WTC11 (cell line): ENCODE data around the gene GTPBP3. TPM values are rescaled to one million over a fixed set of nuclear protein-coding genes. Genes with fewer than 3 reads are reported as not detected.

Experiments
- ATAC-seq: fragments of 200-7000 bp; cut with Tn5 transposase; 2 replicates; pipeline ENCODE4 v1.10.0; 2021; ENCODE audit warnings: mild to moderate bottlenecking, moderate library complexity
- CTCF ChIA-PET: fragments of 300-600 bp; sonication (Branson Sonifier 250); formaldehyde crosslinking; loops from one replicate; lab custom pipeline; 2021; ENCODE audit warnings: antibody characterized with exemption; lab: Charles Lee
- POLR2A ChIA-PET: fragments of 350-600 bp; sonication (Branson Sonifier 250); formaldehyde crosslinking; loops from one replicate; lab custom pipeline; 2021; ENCODE audit warnings: antibody characterized with exemption; lab: Charles Lee
- DNase-seq: peaks from one replicate; pipeline ENCODE4 v3.0.0; 2021; ENCODE audit warnings: low spot score
- H3K27ac Mint-ChIP-seq: 2 replicates; pipeline ENCODE4 v1.8.0; 2021; ENCODE audit warnings: mixed read lengths
- H3K27me3 Mint-ChIP-seq: 2 replicates; pipeline ENCODE4 v1.8.0; 2021; ENCODE audit warnings: low read depth, mild to moderate bottlenecking, moderate library complexity, mixed read lengths
- H3K36me3 Mint-ChIP-seq: 2 replicates; pipeline ENCODE4 v1.8.0; 2021; ENCODE audit warnings: mixed read lengths
- H3K4me1 Mint-ChIP-seq: 2 replicates; pipeline ENCODE4 v1.8.0; 2022; ENCODE audit warnings: mixed read lengths
- H3K4me3 Mint-ChIP-seq: 2 replicates; pipeline ENCODE4 v1.8.0; 2021; ENCODE audit warnings: mild to moderate bottlenecking, moderate library complexity, mixed read lengths
- H3K9me3 Mint-ChIP-seq: 2 replicates; pipeline ENCODE4 v1.8.0; 2021; ENCODE audit warnings: mixed read lengths
- CREM ChIP-seq: sonication (generic); formaldehyde crosslinking; IDR thresholded peaks from 2 replicates; pipeline ENCODE4 v1.8.1; 2022; ENCODE audit warnings: mild to moderate bottlenecking, missing genetic modification reagents, moderate library complexity
- ETV6 ChIP-seq: sonication (generic); formaldehyde crosslinking; IDR thresholded peaks from 2 replicates; pipeline ENCODE4 v1.8.1; 2022; ENCODE audit warnings: mild to moderate bottlenecking, missing genetic modification reagents
- NR2C2 ChIP-seq: sonication (generic); formaldehyde crosslinking; IDR thresholded peaks from 2 replicates; pipeline ENCODE4 v1.8.0; 2022; ENCODE audit warnings: mild to moderate bottlenecking, missing genetic modification reagents
- TEAD4 ChIP-seq: sonication (generic); formaldehyde crosslinking; IDR thresholded peaks from 2 replicates; pipeline ENCODE4 v1.8.0; 2022; ENCODE audit warnings: mild to moderate bottlenecking, missing genetic modification reagents
- ZNF232 ChIP-seq: sonication (generic); formaldehyde crosslinking; IDR thresholded peaks from 2 replicates; pipeline ENCODE4 v1.8.0; 2022; ENCODE audit warnings: mild to moderate bottlenecking, missing genetic modification reagents
- ZNF423 ChIP-seq: fragments of 250-450 bp; sonication (Bioruptor Pico); IDR thresholded peaks from 2 replicates; pipeline ENCODE4 v2.1.2; 2022; ENCODE audit warnings: mild to moderate bottlenecking, moderate library complexity
- total RNA-seq: library from RNA; stranded (reverse); gene quantifications from 3 replicates; pipeline ENCODE4 v1.2.3, GENCODE V29; 2021
- TF ChIP-seq, protein P1 (sequence below): sonication (generic); formaldehyde crosslinking; IDR thresholded peaks from 2 replicates; pipeline ENCODE4 v1.8.1; 2023; ENCODE audit warnings: mild to moderate bottlenecking, missing genetic modification reagents, borderline replicate concordance
- TF ChIP-seq, protein P2 (sequence below): sonication (generic); formaldehyde crosslinking; IDR thresholded peaks from 2 replicates; pipeline ENCODE4 v1.8.0; 2022; ENCODE audit warnings: missing genetic modification reagents
- TF ChIP-seq, protein P3 (sequence below): fragments of 250-450 bp; sonication (Bioruptor Pico); IDR thresholded peaks from 2 replicates; pipeline ENCODE4 v1.9.0; 2021; ENCODE audit warnings: mild to moderate bottlenecking
- TF ChIP-seq, protein P4 (sequence below): fragments of 250-450 bp; sonication (Bioruptor Pico); IDR thresholded peaks from 2 replicates; pipeline ENCODE4 v1.9.0; 2021; ENCODE audit warnings: moderate library complexity, mild to moderate bottlenecking, inconsistent platforms, borderline replicate concordance
- TF ChIP-seq, protein P5 (sequence below): sonication (generic); formaldehyde crosslinking; conservative IDR thresholded peaks from 2 replicates; pipeline ENCODE4 v1.8.1; 2022; ENCODE audit warnings: mild to moderate bottlenecking, missing genetic modification reagents

The GTPBP3 gene
- total RNA-seq, 1 experiment from 2014 or later, result 93.0 TPM

DNA sequence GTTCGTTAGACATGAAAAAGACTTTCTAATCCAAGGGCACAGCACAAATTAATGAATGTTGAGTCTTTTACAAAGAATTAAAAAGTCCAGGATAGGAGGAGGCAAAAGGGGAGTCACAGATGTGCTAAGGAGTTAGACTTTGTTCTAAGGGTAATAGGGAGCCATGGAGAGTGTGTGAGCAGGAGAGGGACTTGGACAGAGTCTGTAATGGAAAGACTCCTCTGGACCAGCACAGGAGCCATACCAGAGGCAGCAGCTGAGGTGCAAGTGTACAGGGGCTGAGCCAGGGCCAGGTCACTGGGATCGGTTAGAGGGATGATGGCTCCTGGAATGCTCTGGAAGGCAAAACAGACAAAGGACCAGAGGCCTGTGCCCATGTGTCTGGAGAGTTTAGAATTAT lies 10.5 kb downstream of the GTPBP3 start (continued):
- TF ChIP-seq ZNF232 (no peak), NR2C2 (CRISPR knock-in tag) (no peak), TEAD4 (CRISPR knock-in tag) (no peak)

DNA sequence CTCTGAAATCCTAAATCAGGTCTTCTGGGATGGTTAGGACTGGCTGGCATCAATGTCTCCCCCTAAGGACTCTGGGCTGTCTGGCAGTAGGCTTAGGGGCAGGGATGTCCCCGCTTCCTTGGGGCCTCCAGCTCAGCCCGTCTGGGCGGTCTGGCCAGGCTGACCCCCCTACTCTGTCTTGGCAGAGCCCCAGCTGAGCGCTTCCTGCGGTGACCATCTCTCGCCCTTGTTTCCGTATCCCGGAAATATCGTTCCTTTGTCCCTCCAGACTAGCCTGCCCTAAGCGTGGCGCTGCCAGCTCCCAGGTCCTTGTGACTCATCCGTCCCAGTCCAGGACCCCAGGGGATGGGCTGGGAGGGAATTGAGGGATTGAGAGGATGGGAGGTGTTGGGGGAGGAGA lies 11.3 kb downstream of the GTPBP3 start:
- ChIA-PET POLR2A (interaction anchor here (0.6 to 0.9 kb wide), 3 partner anchors 9 to 87 kb away, joined by 3 read pairs; no protein-coding TSS in a partner anchor), CTCF (interaction anchor here (0.9 to 3.0 kb wide), 6 partner anchors 9 to 55 kb away, joined by 3 to 21 read pairs (median 7); partner anchors contain the start of gene ANO8)
- Mint-ChIP-seq H3K4me1 (peaks cover 23% of the 10 kb centered on the region), H3K4me3 (peak overlapping the region; percentile 45), H3K27me3 (peaks cover 3% of the 10 kb centered on the region; the same call in 1 of the 2 replicates), H3K27ac (no peak overlapping the region), H3K9me3 (no peaks in the 10 kb centered on the region), H3K36me3 (peaks cover 4% of the 10 kb centered on the region; the same call in 1 of the 2 replicates)
- DNase-seq (peak; percentile 54), ATAC-seq (peak; percentile 74)
- TF ChIP-seq ETV6 (CRISPR knock-in tag), result peak; percentile 75; the same call in 1 of the 2 replicates
- peak; percentile 61 for TF ChIP-seq ZNF423
- no peak for TF ChIP-seq CREM (CRISPR knock-in tag)
- TF ChIP-seq, protein P1, sequence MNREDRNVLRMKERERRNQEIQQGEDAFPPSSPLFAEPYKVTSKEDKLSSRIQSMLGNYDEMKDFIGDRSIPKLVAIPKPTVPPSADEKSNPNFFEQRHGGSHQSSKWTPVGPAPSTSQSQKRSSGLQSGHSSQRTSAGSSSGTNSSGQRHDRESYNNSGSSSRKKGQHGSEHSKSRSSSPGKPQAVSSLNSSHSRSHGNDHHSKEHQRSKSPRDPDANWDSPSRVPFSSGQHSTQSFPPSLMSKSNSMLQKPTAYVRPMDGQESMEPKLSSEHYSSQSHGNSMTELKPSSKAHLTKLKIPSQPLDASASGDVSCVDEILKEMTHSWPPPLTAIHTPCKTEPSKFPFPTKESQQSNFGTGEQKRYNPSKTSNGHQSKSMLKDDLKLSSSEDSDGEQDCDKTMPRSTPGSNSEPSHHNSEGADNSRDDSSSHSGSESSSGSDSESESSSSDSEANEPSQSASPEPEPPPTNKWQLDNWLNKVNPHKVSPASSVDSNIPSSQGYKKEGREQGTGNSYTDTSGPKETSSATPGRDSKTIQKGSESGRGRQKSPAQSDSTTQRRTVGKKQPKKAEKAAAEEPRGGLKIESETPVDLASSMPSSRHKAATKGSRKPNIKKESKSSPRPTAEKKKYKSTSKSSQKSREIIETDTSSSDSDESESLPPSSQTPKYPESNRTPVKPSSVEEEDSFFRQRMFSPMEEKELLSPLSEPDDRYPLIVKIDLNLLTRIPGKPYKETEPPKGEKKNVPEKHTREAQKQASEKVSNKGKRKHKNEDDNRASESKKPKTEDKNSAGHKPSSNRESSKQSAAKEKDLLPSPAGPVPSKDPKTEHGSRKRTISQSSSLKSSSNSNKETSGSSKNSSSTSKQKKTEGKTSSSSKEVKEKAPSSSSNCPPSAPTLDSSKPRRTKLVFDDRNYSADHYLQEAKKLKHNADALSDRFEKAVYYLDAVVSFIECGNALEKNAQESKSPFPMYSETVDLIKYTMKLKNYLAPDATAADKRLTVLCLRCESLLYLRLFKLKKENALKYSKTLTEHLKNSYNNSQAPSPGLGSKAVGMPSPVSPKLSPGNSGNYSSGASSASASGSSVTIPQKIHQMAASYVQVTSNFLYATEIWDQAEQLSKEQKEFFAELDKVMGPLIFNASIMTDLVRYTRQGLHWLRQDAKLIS (CRISPR knock-in tag), result no peak

DNA sequence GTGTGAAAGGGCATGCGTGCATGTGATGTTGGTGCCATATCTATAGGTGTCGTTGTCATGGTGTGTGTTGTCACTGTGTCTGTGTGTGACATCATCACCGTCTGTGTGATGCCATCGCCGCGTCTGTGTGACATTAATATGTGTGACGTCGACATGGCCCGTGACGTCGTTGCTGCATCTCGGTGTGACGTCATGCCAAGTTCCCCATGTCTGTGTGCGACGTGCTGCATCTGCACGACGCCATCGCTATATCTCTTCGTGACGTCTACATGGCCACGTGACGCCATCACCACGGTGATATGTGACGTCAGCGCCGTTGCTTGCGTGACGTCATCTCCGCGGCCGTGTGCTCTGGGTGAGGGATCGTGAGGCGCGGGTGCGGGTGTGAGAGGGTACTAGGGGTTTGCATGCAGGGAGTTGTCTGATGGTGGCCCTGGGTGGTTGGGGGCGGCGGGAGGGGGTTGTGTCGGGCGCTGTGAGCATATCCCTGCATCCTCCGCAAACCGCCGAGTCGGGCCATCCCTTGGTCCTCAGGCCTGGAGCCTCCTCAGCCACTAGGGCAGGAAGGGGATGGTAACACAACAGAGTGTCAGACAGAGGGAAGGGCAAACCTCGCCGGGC lies 14.6 kb downstream of the GTPBP3 start:
- H3K4me1 Mint-ChIP-seq, result peaks cover 20% of the 10 kb centered on the region
- H3K9me3 Mint-ChIP-seq, result no peaks in the 10 kb centered on the region
- ChIA-PET CTCF (no interaction called here), POLR2A (interaction anchor here (1.0 kb wide), 1 partner anchor 18 kb away, joined by 3 read pairs; no protein-coding TSS in a partner anchor)
- ATAC-seq, result no peak
- H3K36me3 Mint-ChIP-seq, result no peaks in the 10 kb centered on the region
- H3K4me3 Mint-ChIP-seq, result no peak overlapping the region
- TF ChIP-seq, protein P2, sequence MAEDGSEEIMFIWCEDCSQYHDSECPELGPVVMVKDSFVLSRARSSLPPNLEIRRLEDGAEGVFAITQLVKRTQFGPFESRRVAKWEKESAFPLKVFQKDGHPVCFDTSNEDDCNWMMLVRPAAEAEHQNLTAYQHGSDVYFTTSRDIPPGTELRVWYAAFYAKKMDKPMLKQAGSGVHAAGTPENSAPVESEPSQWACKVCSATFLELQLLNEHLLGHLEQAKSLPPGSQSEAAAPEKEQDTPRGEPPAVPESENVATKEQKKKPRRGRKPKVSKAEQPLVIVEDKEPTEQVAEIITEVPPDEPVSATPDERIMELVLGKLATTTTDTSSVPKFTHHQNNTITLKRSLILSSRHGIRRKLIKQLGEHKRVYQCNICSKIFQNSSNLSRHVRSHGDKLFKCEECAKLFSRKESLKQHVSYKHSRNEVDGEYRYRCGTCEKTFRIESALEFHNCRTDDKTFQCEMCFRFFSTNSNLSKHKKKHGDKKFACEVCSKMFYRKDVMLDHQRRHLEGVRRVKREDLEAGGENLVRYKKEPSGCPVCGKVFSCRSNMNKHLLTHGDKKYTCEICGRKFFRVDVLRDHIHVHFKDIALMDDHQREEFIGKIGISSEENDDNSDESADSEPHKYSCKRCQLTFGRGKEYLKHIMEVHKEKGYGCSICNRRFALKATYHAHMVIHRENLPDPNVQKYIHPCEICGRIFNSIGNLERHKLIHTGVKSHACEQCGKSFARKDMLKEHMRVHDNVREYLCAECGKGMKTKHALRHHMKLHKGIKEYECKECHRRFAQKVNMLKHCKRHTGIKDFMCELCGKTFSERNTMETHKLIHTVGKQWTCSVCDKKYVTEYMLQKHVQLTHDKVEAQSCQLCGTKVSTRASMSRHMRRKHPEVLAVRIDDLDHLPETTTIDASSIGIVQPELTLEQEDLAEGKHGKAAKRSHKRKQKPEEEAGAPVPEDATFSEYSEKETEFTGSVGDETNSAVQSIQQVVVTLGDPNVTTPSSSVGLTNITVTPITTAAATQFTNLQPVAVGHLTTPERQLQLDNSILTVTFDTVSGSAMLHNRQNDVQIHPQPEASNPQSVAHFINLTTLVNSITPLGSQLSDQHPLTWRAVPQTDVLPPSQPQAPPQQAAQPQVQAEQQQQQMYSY (CRISPR knock-in tag), result no peak
- TF ChIP-seq, protein P3, sequence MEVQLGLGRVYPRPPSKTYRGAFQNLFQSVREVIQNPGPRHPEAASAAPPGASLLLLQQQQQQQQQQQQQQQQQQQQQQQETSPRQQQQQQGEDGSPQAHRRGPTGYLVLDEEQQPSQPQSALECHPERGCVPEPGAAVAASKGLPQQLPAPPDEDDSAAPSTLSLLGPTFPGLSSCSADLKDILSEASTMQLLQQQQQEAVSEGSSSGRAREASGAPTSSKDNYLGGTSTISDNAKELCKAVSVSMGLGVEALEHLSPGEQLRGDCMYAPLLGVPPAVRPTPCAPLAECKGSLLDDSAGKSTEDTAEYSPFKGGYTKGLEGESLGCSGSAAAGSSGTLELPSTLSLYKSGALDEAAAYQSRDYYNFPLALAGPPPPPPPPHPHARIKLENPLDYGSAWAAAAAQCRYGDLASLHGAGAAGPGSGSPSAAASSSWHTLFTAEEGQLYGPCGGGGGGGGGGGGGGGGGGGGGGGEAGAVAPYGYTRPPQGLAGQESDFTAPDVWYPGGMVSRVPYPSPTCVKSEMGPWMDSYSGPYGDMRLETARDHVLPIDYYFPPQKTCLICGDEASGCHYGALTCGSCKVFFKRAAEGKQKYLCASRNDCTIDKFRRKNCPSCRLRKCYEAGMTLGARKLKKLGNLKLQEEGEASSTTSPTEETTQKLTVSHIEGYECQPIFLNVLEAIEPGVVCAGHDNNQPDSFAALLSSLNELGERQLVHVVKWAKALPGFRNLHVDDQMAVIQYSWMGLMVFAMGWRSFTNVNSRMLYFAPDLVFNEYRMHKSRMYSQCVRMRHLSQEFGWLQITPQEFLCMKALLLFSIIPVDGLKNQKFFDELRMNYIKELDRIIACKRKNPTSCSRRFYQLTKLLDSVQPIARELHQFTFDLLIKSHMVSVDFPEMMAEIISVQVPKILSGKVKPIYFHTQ, result no peak
- TF ChIP-seq, protein P4, sequence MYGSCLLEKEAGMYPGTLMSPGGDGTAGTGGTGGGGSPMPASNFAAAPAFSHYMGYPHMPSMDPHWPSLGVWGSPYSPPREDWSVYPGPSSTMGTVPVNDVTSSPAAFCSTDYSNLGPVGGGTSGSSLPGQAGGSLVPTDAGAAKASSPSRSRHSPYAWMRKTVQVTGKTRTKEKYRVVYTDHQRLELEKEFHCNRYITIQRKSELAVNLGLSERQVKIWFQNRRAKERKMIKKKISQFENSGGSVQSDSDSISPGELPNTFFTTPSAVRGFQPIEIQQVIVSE (CRISPR knock-in tag), result no peak
- TF ChIP-seq, protein P5, sequence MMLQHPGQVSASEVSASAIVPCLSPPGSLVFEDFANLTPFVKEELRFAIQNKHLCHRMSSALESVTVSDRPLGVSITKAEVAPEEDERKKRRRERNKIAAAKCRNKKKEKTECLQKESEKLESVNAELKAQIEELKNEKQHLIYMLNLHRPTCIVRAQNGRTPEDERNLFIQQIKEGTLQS (CRISPR knock-in tag), result no peak
- TF ChIP-seq, all 79 proteins: peak for 0
- Mint-ChIP-seq H3K27ac (peak overlapping the region; percentile 51), H3K27me3 (peaks cover 3% of the 10 kb centered on the region; the same call in 1 of the 2 replicates)
- no peak for DNase-seq
